GM19328 (cell line): ENCODE results near the gene ASGR2.
"Not testable (repeated sequence)": the region's sequence is repeated elsewhere in the genome, so short reads cannot be mapped to it uniquely, and the experiment has no call there.

Experiments used
- ATAC-seq: cut with Tn5 transposase; IDR thresholded peaks from one replicate; pipeline ENCODE4 v1.9.1; 2021; ENCODE audit warnings: mild to moderate bottlenecking, moderate library complexity; ENCODE audit not compliant: unreplicated experiment

Gene ASGR2, protein sequence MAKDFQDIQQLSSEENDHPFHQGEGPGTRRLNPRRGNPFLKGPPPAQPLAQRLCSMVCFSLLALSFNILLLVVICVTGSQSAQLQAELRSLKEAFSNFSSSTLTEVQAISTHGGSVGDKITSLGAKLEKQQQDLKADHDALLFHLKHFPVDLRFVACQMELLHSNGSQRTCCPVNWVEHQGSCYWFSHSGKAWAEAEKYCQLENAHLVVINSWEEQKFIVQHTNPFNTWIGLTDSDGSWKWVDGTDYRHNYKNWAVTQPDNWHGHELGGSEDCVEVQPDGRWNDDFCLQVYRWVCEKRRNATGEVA

DNA sequence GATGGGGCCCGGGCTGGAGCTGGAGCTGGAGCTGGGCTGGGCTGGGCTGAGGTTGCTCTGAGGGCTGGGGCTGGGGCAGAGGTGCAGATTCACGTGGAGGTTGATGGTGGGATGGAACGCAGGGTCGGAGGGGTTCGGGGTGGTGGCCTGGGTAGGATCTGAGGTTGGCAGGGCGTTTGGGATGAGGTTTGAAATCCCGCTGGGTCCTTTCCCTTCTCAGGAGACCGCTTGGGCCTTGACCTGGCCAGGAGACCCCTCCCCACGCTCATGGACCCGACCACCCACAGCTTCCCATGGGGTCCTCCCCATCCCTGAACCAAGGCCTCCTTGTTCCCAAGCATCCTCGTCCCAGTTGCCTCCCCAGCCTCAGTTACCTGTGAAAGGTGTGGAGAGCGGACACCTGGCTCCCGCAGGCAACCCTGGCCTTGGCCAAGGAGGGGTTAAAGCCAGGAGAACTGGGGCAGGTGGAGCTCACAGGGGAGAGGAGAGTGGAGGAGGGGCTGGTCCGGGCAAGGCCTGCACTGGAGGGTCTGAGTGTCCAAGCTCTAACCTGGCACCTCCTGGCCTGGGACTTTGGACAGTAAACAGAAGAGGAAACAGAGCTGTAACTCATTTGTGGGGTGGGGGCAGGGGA is at the start of gene ASGR2:
Gene ASGR2, minus strand, starts transcription at position 582 of the 634 bp plus-strand sequence. CDS start 582 bp downstream, outside the sequence.
- ATAC-seq, result no peak

DNA sequence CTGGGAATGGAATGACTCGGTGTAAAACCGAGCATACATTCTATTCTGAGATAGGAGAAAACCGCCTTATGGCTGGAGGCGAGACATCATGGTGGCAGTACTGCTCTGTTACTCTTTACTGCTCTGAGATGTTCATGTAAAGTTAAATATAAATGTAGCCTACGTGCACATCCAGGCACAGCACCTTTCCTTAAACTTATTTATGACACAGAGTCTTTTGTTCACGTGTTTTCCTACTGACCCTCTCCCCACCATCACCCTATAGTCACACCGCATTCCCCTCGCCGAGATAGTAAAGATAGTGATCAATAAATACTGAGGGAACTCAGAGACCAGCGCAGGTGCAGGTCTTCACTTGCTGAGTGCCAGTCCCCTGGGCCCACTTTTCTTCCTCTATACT is 44.9 kb upstream of the ASGR2 start:
- not testable (repeated sequence) for ATAC-seq

DNA sequence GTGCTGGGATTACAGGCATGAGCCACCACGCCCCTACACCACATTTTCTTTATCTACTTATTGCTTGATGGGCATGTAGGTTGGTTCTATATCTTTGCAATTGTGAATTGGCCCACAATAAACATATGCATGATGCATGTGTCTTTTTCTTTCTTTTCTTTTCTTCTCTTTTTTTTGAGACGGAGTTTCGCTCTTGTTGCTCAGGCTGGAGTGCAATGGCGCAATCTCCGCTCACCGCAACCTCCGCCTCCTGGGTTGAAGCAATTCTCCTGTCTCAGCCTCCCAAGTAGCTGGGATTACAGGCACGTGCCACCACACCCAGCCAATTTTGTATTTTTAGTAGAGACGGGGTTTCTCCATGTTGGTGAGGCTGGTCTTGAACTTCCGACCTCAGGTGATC is 43.8 kb upstream of the ASGR2 start:
- ATAC-seq, result not testable (repeated sequence)

GRCh38 chr17:7156342-7156940 is 41.8 kb upstream of the ASGR2 start:
- no peak for ATAC-seq

- no peak for ATAC-seq
These were observed 33.1 kb upstream of the ASGR2 start for GRCh38 chr17:7147772-7148171.

- ATAC-seq, result no peak
These were observed 31.5 kb upstream of the ASGR2 start for GRCh38 chr17:7146115-7146514.

DNA sequence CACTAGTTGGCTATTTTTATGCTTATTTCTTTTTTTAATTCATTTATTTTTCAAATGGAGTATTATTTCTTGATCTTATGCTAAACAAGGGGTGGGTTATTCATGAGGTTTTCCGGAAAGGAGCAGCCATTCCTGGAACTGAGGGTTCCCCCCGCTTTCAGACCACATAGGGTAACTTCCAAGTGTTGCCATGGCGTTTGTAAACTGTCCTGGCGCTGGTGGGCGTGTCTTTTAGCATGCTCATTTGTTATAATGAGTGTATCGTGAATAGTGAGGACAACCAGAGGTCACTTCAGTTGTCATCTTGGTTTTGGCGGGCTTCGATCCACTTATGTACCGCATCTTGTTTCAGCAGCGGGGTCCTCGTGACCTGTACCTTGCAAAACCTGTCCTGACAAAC is 29.6 kb upstream of the ASGR2 start:
- ATAC-seq, result no peak

DNA sequence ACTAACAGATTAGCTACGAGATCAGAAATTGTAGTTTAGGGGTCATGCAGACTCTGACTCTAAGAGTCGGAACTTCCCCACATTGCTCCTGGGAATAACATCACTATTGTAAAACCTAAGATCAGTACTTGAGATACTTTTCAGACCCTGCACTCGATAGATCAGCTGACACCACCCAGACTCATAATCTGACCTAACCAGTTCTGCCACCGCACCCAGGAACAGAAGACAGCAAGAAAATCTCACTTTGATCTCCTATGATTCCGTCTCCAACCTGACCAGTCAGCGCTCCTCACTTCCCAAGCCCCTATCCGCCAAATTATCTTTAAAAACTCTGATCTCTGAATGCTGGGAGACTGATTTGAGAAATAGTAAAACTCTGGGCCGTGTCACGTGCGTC is 27.2 kb upstream of the ASGR2 start:
- no peak for ATAC-seq

DNA sequence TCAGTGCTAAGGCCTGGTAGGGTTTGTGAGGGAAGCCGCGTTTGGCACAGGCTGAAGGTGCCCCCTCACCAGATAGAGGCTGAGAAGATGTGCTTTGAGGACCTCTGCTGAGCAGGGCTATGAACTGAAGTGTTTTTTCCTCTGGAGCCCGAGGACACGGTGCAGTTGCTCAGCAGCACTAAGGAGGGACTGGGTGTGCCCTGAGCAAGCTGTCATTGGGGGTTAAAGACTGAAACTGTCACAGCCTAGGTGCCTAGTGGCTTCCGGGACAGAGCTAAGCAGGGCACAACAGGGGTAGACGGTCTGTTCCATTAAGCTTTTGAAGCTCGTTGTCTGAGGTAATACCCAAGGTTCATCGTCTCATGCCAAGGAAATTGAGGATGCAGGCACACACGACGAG is 24.8 kb upstream of the ASGR2 start:
- ATAC-seq, result no peak

DNA sequence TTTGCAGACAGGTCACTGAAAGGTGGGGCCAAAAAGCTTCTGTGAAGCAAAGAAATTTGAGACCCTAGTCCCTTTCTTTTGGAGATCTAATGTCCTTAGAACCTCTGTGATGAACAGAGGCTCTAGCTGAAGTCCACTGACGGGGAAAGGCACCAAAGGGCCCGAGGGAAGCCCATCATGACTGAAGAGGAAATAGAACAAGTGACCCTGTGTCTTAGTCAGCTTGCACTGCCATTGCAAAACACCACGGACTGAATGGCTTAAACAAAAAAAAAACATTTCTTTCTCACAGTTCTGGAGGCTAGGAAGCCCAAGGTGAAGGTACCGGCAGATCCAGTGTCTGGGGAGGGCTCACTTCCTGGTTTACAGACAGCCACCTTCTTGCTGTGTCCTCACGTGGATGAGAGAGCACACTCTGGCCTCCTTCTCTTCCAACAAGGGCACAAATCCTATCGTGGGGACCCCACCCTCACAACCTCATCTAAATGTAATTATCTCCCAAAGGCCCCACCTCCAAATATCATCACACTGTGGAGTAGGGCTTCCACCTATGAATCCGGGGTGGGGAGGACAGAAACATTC is 24.3 kb upstream of the ASGR2 start:
- ATAC-seq, result no peak

GRCh38 chr17:7137171-7137943 is 22.7 kb upstream of the ASGR2 start:
- ATAC-seq, result no peak

- no peak for ATAC-seq
These were observed 21.8 kb upstream of the ASGR2 start for GRCh38 chr17:7136266-7136877.

DNA sequence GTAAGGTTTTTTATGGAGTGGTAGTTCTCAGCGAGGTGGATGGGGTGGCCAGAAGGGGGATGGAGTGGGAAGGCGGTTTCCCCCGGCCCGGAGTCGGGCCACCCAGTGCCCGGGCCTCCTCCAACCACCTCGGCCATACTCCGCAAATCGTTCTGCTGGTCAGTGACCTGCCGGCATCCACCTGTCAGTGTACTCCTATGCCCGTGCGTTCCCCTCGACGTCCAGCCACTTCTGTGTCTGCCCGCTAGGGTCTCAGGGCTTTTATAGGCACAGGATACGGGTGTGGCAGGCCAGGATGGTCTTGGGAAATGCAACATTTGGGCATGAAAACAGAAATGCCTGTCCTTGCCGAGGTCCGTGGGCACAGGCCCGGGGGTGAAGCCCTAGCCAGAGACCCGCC is 19.3 kb upstream of the ASGR2 start:
- ATAC-seq, result no peak

GRCh38 chr17:7133424-7133823 is 18.8 kb upstream of the ASGR2 start:
- no peak for ATAC-seq

- ATAC-seq, result no peak
These were observed 18.0 kb upstream of the ASGR2 start for GRCh38 chr17:7132511-7133094.

GRCh38 chr17:7131423-7131791 is 16.8 kb upstream of the ASGR2 start:
- no peak for ATAC-seq

DNA sequence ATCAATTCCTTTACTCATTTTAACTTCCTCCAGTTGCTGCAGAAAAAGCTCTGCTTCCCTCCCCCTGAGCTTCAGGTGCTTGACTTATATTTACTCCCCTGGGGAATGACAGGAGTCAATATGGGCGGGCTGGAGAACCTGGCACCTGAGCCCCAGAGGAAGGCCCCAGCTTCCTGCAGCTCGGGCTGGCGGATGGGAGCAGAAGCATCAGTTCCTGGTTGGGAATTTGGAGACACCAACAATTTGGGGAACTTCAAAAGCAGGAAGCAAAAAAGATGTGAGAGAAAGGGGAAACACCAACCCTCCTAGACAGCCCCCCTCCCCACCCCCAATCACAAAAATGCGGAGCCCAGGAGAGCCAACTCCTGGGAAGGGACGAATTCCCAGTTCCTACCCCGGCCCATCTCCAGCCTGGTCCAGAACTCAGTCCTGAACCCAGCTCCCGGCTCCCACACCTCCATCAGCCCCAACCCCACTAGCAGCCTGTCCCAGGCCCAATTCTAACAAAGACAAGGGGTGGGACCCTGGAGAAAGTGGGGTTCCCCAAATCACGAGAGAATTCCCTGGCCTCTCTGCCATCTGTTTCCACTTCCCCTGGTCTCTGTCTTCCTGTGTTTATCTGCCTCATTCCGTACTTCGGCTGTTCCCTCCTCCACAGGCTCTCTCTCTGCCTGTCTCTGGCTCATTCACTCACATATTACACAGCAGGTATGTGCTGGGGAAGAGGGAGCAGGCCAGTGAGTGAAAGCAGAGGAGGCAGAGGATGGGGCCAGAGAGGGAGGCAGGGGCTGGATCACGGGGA is 16.2 kb upstream of the ASGR2 start:
- ATAC-seq, result no peak

DNA sequence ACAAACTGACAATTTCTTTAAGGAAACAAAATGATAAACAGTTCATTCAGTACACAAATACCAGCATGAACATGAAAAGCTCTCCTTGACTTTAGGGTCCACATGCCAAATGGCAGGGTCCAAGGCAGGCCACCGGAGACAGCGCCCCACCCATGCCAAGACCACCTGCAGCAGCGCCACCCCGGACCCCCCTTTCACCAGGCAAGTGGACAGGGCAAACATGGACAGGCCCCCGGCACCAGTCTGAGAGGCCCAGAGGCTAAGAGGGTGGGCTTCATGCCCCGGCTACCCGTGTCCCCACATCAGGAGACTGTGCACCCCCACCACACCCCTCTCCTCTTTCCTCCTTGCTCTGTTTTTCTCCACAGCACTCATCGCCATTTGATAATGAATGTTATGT is 14.7 kb upstream of the ASGR2 start:
- ATAC-seq, result no peak

- no peak for ATAC-seq
These were observed 13.5 kb upstream of the ASGR2 start for GRCh38 chr17:7128160-7128559.

DNA sequence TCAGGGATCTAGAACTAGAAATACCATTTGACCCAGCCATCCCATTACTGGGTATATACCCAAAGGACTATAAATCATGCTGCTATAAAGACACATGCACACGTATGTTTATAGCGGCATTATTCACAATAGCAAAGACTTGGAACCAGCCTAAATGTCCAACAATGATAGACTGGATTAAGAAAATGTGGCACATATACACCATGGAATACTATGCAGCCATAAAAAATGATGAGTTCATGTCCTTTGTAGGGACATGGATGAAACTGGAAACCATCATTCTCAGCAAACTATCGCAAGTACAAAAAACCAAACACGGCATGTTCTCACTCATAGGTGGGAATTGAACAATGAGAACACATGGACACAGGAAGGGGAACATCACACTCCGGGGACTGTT is 12.9 kb upstream of the ASGR2 start:
- ATAC-seq, result not testable (repeated sequence)
